ENCODE data around the gene HTATSF1. TPM values are rescaled to one million over a fixed set of nuclear protein-coding genes. Genes with fewer than 3 reads are reported as not detected.

Gene HTATSF1
- total and polyA plus RNA-seq, 9 of the 15 experiments (the other 6 are each of a cell fraction or from before 2014, with no cell fraction given): 2.6 to 87.7 (median 42.2) TPM

GRCh38 chrX:136549226-136549625 is 51.8 kb downstream of the HTATSF1 start (continued):
- TF ChIP-seq MGA (IDR thresholded peaks at IDR 0.05): no peak
- TF ChIP-seq, protein P1, sequence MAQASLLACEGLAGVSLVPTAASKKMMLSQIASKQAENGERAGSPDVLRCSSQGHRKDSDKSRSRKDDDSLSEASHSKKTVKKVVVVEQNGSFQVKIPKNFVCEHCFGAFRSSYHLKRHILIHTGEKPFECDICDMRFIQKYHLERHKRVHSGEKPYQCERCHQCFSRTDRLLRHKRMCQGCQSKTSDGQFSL (CRISPR knock-in tag; IDR thresholded peaks at IDR 0.05): no peak
- TF ChIP-seq, protein P1 (tag; IDR thresholded peaks at IDR 0.05): no peak
- no peak for TF ChIP-seq ZNF23 (CRISPR knock-in tag; IDR thresholded peaks at IDR 0.05)
- TF ChIP-seq CHD4 (IDR thresholded peaks at IDR 0.05; ENCODE audit: insufficient read depth, insufficient replicate concordance, low read depth, low read length, poor library complexity, severe bottlenecking): no peak

Data from K562 (cell line).